ENCODE measurements around the gene PEAK3. TPM values are rescaled to one million over a fixed set of nuclear protein-coding genes. Genes with fewer than 3 reads are reported as not detected.

The PEAK3 gene
- total and polyA plus RNA-seq, 9 of the 15 experiments (the other 6 are each of a cell fraction or from before 2014, with no cell fraction given), result 0.07 to 0.40 TPM; not detected in 7

DNA sequence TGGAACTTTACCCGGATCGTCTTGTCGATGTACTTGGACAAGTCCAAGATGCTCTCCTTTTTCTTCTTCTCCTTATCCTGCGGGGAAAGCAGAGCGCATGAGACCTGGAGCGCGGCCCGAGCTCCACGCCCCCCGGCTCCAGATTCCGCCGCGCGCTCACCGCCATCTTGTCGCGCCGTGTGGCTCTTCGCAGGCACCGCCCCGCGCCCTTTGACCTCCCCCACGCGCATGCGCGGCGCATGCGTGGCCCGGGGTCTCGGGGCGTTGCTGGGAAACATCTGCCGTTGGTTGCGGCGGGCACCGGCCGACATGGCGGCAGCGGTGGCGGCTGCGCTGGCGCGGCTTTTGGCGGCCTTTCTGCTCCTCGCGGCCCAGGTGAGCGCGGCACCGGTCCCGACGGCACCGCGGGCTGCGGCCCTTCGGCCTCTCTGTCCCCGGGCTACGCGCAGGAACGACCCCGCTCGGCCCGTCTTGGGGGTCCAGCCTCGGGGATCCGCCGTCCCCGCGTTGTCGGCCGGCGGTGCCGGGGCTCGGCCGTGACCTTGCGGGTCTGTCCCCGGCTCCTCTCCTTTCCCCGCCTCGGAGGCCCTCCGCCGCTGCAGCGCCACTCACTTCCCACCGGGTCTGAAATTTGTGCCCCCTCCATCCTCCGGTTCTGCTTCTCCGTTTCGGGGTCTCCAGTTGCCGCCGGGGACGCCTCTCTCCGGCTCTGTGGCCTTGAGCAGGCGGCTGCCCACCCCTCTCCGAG lies 46.6 kb upstream of the PEAK3 start, which contains the start of the genes LSM7 and SPPL2B (continued):
- TF ChIP-seq ZBED1 (IDR thresholded peaks at IDR 0.05) (peak; percentile 52; the same call in 1 of the 2 replicates), NR2C2 (CRISPR knock-in tag; IDR thresholded peaks at IDR 0.05) (peak; percentile 99), NR2C2 (tag; IDR thresholded peaks at IDR 0.05) (peak; percentile 99), MEIS2 (IDR thresholded peaks at IDR 0.05; ENCODE audit: partially characterized antibody) (peak; percentile 99), CXXC5 (CRISPR knock-in tag; IDR thresholded peaks at IDR 0.05) (peak; percentile 84), ESRRB (CRISPR knock-in tag; IDR thresholded peaks at IDR 0.05; ENCODE audit: borderline replicate concordance) (no peak), TAF1 (IDR thresholded peaks at IDR 0.05; ENCODE audit: control insufficient read depth, extremely low read depth, insufficient read depth, low read length, severe bottlenecking) (peak; percentile 91), DNMT1 (IDR thresholded peaks at IDR 0.05) (no peak; the same call in 1 of the 2 replicates), E2F3 (CRISPR knock-in tag; IDR thresholded peaks at IDR 0.05) (peak; percentile 74; the same call in 1 of the 2 replicates), IRF2 (CRISPR knock-in tag; IDR thresholded peaks at IDR 0.05) (no peak), SMAD2 (IDR thresholded peaks at IDR 0.05; ENCODE audit: low read depth, low read length) (no peak), PCBP1 (IDR thresholded peaks at IDR 0.05; ENCODE audit: low read depth, low read length, poor library complexity, severe bottlenecking) (no peak), SAFB2 (IDR thresholded peaks at IDR 0.05; ENCODE audit: borderline replicate concordance, low read depth, low read length, severe bottlenecking) (no peak)
- TF ChIP-seq, protein P1, sequence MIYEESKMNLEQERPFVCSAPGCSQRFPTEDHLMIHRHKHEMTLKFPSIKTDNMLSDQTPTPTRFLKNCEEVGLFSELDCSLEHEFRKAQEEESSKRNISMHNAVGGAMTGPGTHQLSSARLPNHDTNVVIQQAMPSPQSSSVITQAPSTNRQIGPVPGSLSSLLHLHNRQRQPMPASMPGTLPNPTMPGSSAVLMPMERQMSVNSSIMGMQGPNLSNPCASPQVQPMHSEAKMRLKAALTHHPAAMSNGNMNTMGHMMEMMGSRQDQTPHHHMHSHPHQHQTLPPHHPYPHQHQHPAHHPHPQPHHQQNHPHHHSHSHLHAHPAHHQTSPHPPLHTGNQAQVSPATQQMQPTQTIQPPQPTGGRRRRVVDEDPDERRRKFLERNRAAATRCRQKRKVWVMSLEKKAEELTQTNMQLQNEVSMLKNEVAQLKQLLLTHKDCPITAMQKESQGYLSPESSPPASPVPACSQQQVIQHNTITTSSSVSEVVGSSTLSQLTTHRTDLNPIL (CRISPR knock-in tag; IDR thresholded peaks at IDR 0.05), result no peak
- TF ChIP-seq, protein P2, sequence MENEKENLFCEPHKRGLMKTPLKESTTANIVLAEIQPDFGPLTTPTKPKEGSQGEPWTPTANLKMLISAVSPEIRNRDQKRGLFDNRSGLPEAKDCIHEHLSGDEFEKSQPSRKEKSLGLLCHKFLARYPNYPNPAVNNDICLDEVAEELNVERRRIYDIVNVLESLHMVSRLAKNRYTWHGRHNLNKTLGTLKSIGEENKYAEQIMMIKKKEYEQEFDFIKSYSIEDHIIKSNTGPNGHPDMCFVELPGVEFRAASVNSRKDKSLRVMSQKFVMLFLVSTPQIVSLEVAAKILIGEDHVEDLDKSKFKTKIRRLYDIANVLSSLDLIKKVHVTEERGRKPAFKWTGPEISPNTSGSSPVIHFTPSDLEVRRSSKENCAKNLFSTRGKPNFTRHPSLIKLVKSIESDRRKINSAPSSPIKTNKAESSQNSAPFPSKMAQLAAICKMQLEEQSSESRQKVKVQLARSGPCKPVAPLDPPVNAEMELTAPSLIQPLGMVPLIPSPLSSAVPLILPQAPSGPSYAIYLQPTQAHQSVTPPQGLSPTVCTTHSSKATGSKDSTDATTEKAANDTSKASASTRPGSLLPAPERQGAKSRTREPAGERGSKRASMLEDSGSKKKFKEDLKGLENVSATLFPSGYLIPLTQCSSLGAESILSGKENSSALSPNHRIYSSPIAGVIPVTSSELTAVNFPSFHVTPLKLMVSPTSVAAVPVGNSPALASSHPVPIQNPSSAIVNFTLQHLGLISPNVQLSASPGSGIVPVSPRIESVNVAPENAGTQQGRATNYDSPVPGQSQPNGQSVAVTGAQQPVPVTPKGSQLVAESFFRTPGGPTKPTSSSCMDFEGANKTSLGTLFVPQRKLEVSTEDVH (IDR thresholded peaks at IDR 0.05; ENCODE audit: low read depth, partially characterized antibody), result no peak
- TF ChIP-seq, protein P3, sequence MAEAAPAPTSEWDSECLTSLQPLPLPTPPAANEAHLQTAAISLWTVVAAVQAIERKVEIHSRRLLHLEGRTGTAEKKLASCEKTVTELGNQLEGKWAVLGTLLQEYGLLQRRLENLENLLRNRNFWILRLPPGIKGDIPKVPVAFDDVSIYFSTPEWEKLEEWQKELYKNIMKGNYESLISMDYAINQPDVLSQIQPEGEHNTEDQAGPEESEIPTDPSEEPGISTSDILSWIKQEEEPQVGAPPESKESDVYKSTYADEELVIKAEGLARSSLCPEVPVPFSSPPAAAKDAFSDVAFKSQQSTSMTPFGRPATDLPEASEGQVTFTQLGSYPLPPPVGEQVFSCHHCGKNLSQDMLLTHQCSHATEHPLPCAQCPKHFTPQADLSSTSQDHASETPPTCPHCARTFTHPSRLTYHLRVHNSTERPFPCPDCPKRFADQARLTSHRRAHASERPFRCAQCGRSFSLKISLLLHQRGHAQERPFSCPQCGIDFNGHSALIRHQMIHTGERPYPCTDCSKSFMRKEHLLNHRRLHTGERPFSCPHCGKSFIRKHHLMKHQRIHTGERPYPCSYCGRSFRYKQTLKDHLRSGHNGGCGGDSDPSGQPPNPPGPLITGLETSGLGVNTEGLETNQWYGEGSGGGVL (CRISPR knock-in tag; IDR thresholded peaks at IDR 0.05), result no peak
- TF ChIP-seq, protein P4, sequence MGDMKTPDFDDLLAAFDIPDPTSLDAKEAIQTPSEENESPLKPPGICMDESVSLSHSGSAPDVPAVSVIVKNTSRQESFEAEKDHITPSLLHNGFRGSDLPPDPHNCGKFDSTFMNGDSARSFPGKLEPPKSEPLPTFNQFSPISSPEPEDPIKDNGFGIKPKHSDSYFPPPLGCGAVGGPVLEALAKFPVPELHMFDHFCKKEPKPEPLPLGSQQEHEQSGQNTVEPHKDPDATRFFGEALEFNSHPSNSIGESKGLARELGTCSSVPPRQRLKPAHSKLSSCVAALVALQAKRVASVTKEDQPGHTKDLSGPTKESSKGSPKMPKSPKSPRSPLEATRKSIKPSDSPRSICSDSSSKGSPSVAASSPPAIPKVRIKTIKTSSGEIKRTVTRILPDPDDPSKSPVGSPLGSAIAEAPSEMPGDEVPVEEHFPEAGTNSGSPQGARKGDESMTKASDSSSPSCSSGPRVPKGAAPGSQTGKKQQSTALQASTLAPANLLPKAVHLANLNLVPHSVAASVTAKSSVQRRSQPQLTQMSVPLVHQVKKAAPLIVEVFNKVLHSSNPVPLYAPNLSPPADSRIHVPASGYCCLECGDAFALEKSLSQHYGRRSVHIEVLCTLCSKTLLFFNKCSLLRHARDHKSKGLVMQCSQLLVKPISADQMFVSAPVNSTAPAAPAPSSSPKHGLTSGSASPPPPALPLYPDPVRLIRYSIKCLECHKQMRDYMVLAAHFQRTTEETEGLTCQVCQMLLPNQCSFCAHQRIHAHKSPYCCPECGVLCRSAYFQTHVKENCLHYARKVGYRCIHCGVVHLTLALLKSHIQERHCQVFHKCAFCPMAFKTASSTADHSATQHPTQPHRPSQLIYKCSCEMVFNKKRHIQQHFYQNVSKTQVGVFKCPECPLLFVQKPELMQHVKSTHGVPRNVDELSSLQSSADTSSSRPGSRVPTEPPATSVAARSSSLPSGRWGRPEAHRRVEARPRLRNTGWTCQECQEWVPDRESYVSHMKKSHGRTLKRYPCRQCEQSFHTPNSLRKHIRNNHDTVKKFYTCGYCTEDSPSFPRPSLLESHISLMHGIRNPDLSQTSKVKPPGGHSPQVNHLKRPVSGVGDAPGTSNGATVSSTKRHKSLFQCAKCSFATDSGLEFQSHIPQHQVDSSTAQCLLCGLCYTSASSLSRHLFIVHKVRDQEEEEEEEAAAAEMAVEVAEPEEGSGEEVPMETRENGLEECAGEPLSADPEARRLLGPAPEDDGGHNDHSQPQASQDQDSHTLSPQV (IDR thresholded peaks at IDR 0.05), result peak; percentile 28; the same call in 1 of the 2 replicates
